Measurements from ENCODE around the gene ABR. TPM values are rescaled to one million over a fixed set of nuclear protein-coding genes. Genes with fewer than 3 reads are reported as not detected.

ABR gene
- total RNA-seq, 1 experiment from 2014 or later, result 172 TPM

DNA sequence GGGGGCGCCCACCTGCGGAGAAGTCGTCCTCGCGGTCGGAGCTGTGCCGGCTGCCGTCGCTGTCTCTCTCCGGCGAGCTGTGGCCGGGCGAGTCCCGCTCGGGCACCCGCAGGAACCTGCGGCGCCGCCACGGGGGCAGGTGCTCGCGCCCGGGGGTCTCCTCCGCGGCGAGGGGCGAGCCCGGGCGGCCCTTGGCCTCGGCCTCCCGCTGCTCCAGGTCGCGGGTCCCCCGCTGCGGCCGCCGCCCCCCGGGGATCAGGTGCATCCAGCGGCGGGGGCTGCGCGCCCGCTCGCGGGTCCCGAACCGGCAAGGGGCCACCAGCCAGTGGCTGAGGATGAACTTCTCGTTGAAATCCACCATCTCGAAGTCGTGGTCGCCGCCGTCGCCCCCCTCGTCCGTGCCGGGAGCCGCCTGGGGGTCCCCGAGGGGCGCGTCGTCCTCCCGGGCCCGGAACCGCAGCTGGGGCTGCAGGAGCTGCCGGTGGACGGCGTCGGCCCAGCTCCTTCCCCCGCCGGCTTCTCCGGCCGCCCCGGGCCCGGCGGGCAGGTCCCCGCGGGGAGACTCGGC lies 49.1 kb upstream of the ABR start:
- BruUV-seq (replicated peaks), result no TSS peak
- no peaks in the 10 kb centered on the region for H3K27me3 ChIP-seq (ENCODE audit: control insufficient read depth, insufficient read depth, low read length)
- TF ChIP-seq SIN3A (IDR thresholded peaks at IDR 0.05; ENCODE audit: borderline replicate concordance, insufficient read depth, low read depth, low read length) (no peak), REST (IDR thresholded peaks at IDR 0.05; ENCODE audit: insufficient read depth in 1 of 2, low read depth in 2 of 2, low read length in 1 of 2) (no peak), POLR2AphosphoS5 (IDR thresholded peaks at IDR 0.05; ENCODE audit: low read depth, low read length) (no peak), TCF7L2 (IDR thresholded peaks at IDR 0.05; ENCODE audit: low read depth, low read length) (no peak)
- TF ChIP-seq, protein P1, sequence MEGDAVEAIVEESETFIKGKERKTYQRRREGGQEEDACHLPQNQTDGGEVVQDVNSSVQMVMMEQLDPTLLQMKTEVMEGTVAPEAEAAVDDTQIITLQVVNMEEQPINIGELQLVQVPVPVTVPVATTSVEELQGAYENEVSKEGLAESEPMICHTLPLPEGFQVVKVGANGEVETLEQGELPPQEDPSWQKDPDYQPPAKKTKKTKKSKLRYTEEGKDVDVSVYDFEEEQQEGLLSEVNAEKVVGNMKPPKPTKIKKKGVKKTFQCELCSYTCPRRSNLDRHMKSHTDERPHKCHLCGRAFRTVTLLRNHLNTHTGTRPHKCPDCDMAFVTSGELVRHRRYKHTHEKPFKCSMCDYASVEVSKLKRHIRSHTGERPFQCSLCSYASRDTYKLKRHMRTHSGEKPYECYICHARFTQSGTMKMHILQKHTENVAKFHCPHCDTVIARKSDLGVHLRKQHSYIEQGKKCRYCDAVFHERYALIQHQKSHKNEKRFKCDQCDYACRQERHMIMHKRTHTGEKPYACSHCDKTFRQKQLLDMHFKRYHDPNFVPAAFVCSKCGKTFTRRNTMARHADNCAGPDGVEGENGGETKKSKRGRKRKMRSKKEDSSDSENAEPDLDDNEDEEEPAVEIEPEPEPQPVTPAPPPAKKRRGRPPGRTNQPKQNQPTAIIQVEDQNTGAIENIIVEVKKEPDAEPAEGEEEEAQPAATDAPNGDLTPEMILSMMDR (IDR thresholded peaks at IDR 0.05), result no peak
- no peaks in the 10 kb centered on the region for H3K36me3 ChIP-seq (ENCODE audit: control insufficient read depth, insufficient read depth, low read length)
- in situ Hi-C loops (cut with HindIII; ENCODE audit: low pct_unique_long_range_greater_than_20kb, low sequenced_read_pairs), result no loop called here
- H3K4me1 ChIP-seq (ENCODE audit: control insufficient read depth, insufficient read depth, low read length), result peaks cover 3% of the 10 kb centered on the region; the same call in 1 of the 2 replicates
- peak; percentile 43 for ATAC-seq
- intact Hi-C loops (cut with micrococcal nuclease; ENCODE audit: unreplicated experiment), result no loop called here
- no peak for DNase-seq (ENCODE audit: low read depth, low spot score)
- POLR2A ChIA-PET, result interaction anchor here (0.6 to 0.8 kb wide), 5 partner anchors 11 to 98 kb away, joined by 4 to 6 read pairs (median 4); no protein-coding TSS in a partner anchor
- CTCF ChIA-PET, result no interaction called here
- H3K27ac ChIP-seq (ENCODE audit: low read length), result no peak overlapping the region
- no peaks in the 10 kb centered on the region for H3K9me3 ChIP-seq (ENCODE audit: control insufficient read depth, insufficient read depth, low read depth, low read length)
- peak overlapping the region; percentile 54 to 55 for H3K4me3 ChIP-seq (ENCODE audit: low read depth in 2 of 2, low read length in 2 of 2)

GRCh38 chr17:1227917-1228780 lies 48.4 kb upstream of the ABR start:
- DNase-seq (ENCODE audit: low read depth, low spot score) (no peak), ATAC-seq (peak; percentile 51)
- BruUV-seq (replicated peaks), result no TSS peak
- no peaks in the 10 kb centered on the region for H3K27me3 ChIP-seq (ENCODE audit: control insufficient read depth, insufficient read depth, low read length)
- POLR2A ChIA-PET, result interaction anchor here (0.6 to 0.8 kb wide), 2 partner anchors 11 to 25 kb away, joined by 4 read pairs; no protein-coding TSS in a partner anchor
- H3K4me1 ChIP-seq (ENCODE audit: control insufficient read depth, insufficient read depth, low read length), result peaks cover 3% of the 10 kb centered on the region; the same call in 1 of the 2 replicates
- CTCF ChIA-PET, result interaction anchor here (0.5 kb wide), 1 partner anchor 26 kb away, joined by 6 read pairs; no protein-coding TSS in a partner anchor
- no peaks in the 10 kb centered on the region for H3K9me3 ChIP-seq (ENCODE audit: control insufficient read depth, insufficient read depth, low read depth, low read length)
- intact Hi-C loops (cut with micrococcal nuclease; ENCODE audit: unreplicated experiment) (no loop called here), in situ Hi-C loops (cut with HindIII; ENCODE audit: low pct_unique_long_range_greater_than_20kb, low sequenced_read_pairs) (no loop called here)
- H3K4me3 ChIP-seq (ENCODE audit: low read depth in 2 of 2, low read length in 2 of 2), result peak overlapping the region; percentile 54 to 55
- no peak for TF ChIP-seq REST (IDR thresholded peaks at IDR 0.05; ENCODE audit: insufficient read depth in 1 of 2, low read depth in 2 of 2, low read length in 1 of 2)
- TF ChIP-seq, protein P1 (IDR thresholded peaks at IDR 0.05), result no peak
- no peak for TF ChIP-seq SIN3A (IDR thresholded peaks at IDR 0.05; ENCODE audit: borderline replicate concordance, insufficient read depth, low read depth, low read length)
- TF ChIP-seq POLR2AphosphoS5 (IDR thresholded peaks at IDR 0.05; ENCODE audit: low read depth, low read length), result no peak
- TF ChIP-seq TCF7L2 (IDR thresholded peaks at IDR 0.05; ENCODE audit: low read depth, low read length), result no peak
- H3K36me3 ChIP-seq (ENCODE audit: control insufficient read depth, insufficient read depth, low read length), result no peaks in the 10 kb centered on the region
- H3K27ac ChIP-seq (ENCODE audit: low read length), result peak overlapping the region; percentile 74
